KMS-11 (cell line): Measurements from ENCODE around the gene GADL1.

Experiments used
- H2AFZ ChIP-seq: fragments of 200-600 bp; sonication (generic); 2 replicates; pipeline ENCODE4 v1.6.1; 2016; ENCODE audit warnings: antibody characterized with exemption, mixed run types, low read depth
- H3K27ac ChIP-seq: fragments of 200-600 bp; sonication (generic); 2 replicates; pipeline ENCODE4 v1.6.1; 2016; ENCODE audit warnings: mild to moderate bottlenecking, mixed run types
- H3K27me3 ChIP-seq: fragments of 200-600 bp; sonication (generic); 2 replicates; pipeline ENCODE4 v1.6.1; 2017; ENCODE audit warnings: mild to moderate bottlenecking, low read depth, mixed run types, moderate library complexity; ENCODE audit not compliant: insufficient read depth
- H3K36me3 ChIP-seq: fragments of 200-600 bp; sonication (generic); 2 replicates; pipeline ENCODE4 v1.6.1; 2017; ENCODE audit warnings: mild to moderate bottlenecking, mixed run types; ENCODE audit not compliant: insufficient read depth
- H3K4me1 ChIP-seq: fragments of 200-600 bp; sonication (generic); 2 replicates; pipeline ENCODE4 v1.6.1; 2016; ENCODE audit warnings: mild to moderate bottlenecking, low read depth, mixed run types; ENCODE audit not compliant: poor library complexity, severe bottlenecking
- H3K4me2 ChIP-seq: fragments of 200-600 bp; sonication (generic); 2 replicates; pipeline ENCODE4 v1.7.0; 2016; ENCODE audit warnings: mild to moderate bottlenecking, mixed run types
- H3K4me3 ChIP-seq: fragments of 200-600 bp; sonication (generic); IDR thresholded peaks from 2 replicates; pipeline ENCODE4 v1.6.1; 2017; ENCODE audit warnings: low read depth, low read length, mixed read lengths; ENCODE audit not compliant: insufficient read depth
- H3K79me2 ChIP-seq: fragments of 200-600 bp; sonication (generic); 2 replicates; pipeline ENCODE4 v1.6.1; 2016; ENCODE audit warnings: low read depth, mixed run types; ENCODE audit not compliant: insufficient read depth
- H3K9ac ChIP-seq: fragments of 200-600 bp; sonication (generic); 2 replicates; pipeline ENCODE4 v1.6.1; 2016; ENCODE audit warnings: mild to moderate bottlenecking, mixed run types
- H4K20me1 ChIP-seq: fragments of 200-600 bp; sonication (generic); 2 replicates; pipeline ENCODE4 v1.6.1; 2016; ENCODE audit warnings: mild to moderate bottlenecking, mixed run types; ENCODE audit not compliant: insufficient read depth
- TF ChIP-seq, protein P1 (sequence below): fragments of 200-600 bp; sonication (generic); conservative IDR thresholded peaks from 2 replicates; pipeline ENCODE4 v1.6.1; 2017; ENCODE audit warnings: low read depth, mild to moderate bottlenecking, antibody characterized with exemption, low read length, moderate library complexity, mixed read lengths

GADL1 gene

DNA sequence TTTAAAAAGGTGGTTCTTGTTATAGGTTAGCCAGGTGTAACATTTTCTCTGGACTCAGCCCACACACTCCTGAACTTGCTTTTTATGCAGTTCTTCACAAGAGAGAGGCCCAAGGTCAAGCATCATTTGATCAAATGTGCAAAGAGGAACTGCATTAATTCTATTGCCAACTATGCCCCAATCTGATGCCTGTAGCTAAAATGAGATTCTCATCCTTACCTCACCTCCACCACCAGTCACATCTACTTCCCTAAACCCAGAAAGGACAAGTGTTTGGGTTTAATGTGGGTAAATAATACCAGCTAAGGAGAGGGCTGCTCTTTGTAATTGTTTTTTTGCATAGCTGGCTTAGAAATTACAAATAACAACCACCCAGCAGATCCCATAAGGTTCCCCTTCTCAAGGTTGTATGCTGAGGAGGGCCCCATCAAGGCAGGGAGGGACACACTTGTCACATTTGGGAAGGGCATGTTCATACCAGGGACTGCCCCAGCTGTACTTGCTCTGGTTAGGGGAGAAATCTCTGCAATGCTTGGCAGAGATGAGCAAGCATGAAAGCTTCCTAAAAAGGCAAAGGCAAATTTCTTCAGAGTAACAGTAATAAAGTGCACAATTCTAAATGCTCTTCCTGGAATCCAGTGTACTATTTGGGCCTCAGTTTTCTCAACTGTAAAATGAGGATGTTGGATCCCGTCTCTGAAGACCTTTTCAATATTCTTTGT is 211.9 kb downstream of the GADL1 start:
- Histone ChIP-seq H3K27ac (no peak overlapping the region), H3K36me3 (no peaks in the 10 kb centered on the region), H3K79me2 (no peaks in the 10 kb centered on the region), H3K27me3 (no peaks in the 10 kb centered on the region), H4K20me1 (no peaks in the 10 kb centered on the region), H2AFZ (no peak overlapping the region), H3K4me3 (no peak overlapping the region), H3K9ac (no peak overlapping the region), H3K4me1 (no peaks in the 10 kb centered on the region), H3K4me2 (no peak overlapping the region)
- TF ChIP-seq, protein P1, sequence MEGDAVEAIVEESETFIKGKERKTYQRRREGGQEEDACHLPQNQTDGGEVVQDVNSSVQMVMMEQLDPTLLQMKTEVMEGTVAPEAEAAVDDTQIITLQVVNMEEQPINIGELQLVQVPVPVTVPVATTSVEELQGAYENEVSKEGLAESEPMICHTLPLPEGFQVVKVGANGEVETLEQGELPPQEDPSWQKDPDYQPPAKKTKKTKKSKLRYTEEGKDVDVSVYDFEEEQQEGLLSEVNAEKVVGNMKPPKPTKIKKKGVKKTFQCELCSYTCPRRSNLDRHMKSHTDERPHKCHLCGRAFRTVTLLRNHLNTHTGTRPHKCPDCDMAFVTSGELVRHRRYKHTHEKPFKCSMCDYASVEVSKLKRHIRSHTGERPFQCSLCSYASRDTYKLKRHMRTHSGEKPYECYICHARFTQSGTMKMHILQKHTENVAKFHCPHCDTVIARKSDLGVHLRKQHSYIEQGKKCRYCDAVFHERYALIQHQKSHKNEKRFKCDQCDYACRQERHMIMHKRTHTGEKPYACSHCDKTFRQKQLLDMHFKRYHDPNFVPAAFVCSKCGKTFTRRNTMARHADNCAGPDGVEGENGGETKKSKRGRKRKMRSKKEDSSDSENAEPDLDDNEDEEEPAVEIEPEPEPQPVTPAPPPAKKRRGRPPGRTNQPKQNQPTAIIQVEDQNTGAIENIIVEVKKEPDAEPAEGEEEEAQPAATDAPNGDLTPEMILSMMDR = no peak

DNA sequence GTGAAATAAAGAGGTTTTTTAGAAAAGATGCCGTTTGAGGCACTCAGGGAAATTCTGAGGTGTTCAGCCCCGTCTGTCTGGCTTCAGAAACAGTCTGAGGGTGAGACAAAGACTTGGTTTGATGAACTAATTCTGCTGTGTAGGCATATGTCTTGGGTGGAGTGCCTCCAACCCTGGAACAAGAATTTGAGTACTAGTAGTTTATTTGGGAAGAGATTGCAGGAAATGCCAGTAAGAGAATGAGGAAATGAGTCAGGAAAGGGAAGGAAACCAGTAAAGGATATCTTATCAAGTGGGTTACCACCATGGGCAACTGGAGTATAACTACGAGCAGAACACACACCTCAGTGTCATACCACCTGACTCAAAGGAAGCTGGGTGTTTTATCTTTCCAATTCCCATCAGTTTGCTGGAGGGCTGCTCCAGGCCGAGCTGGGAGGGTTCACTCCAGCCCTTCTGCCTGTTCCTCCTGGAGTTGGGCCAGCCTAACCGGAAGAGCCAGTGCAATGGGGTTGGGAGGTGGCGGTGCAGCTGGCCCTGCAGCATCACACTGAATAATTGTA is 212.7 kb downstream of the GADL1 start:
- no peak overlapping the region for H3K4me2 ChIP-seq
- no peaks in the 10 kb centered on the region for H3K36me3 ChIP-seq
- H3K9ac ChIP-seq = no peak overlapping the region
- H3K27ac ChIP-seq = no peak overlapping the region
- no peaks in the 10 kb centered on the region for H3K4me1 ChIP-seq
- TF ChIP-seq, protein P1 = no peak
- H2AFZ ChIP-seq = no peak overlapping the region
- H3K79me2 ChIP-seq = no peaks in the 10 kb centered on the region
- H3K4me3 ChIP-seq = no peak overlapping the region
- no peaks in the 10 kb centered on the region for H4K20me1 ChIP-seq
- H3K27me3 ChIP-seq = no peaks in the 10 kb centered on the region

DNA sequence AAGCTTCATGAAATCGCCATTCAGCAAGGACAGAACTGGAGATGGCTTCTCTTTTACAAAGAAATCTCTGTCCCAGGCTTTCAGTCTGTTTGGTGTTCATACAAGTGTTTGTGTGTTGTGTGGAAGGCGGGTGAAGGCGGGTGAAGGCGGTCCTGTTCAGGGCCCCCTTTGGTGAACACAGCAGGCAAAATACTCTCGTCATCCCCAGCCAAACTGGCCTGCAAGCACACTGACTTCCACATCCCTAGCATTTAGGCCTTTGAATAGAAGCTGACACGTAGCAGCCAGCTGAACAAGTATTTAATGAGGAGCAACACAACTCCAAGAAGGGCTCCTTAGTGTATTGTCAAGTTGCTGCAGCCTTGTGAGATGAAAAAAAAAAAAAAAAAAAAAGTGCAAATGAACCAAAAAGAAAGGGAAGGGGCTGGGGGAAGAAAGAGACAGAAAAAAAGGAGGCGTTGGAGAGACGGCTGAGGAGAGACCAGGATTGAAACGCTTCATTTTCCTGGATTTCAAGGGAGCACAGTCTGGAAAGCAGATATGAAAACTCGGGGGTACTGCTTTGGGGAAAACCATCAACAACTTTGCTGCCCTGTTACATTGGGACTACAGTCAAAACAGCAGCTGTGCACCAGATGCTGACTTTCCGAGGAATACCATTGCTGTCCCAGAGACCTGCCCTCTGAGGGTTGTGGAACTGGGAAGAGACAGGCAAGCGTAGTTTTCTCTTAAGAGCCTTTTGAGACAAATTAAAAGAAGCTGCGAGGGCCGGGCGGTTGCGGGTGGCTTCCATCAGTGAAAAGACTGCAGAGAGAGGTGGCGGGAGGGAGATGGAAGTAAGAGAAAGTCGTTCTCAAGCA is 213.4 kb downstream of the GADL1 start:
- H2AFZ ChIP-seq = no peak overlapping the region
- no peaks in the 10 kb centered on the region for H3K4me1 ChIP-seq
- H3K36me3 ChIP-seq = no peaks in the 10 kb centered on the region
- H4K20me1 ChIP-seq = no peaks in the 10 kb centered on the region
- no peak overlapping the region for H3K9ac ChIP-seq
- no peaks in the 10 kb centered on the region for H3K27me3 ChIP-seq
- TF ChIP-seq, protein P1 = no peak
- no peak overlapping the region for H3K4me3 ChIP-seq
- H3K27ac ChIP-seq = no peak overlapping the region
- no peaks in the 10 kb centered on the region for H3K79me2 ChIP-seq
- no peak overlapping the region for H3K4me2 ChIP-seq

DNA sequence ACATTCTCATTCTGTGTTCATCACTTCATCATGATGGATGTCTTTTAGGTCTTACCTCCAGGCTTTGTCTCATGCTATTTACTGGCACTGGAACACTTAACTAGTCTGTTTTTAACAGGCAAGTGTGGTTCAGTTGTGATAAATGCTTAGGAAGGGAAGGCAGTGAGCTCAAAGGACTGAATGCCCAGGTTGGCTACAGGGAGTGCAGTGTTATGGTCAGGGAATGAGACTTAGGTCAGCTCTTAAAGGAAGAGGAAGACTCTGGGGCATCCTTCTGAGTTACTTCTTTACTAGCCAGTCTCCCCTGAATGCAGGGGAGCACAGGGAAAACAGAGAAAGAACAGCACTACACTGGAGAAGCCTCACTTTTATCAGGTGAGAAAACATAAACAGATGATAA is 215.4 kb downstream of the GADL1 start:
- Histone ChIP-seq H3K4me2 (no peak overlapping the region), H3K4me1 (no peaks in the 10 kb centered on the region), H3K27ac (no peak overlapping the region), H3K27me3 (no peaks in the 10 kb centered on the region), H3K79me2 (no peaks in the 10 kb centered on the region), H2AFZ (no peak overlapping the region), H3K36me3 (no peaks in the 10 kb centered on the region), H3K4me3 (no peak overlapping the region), H3K9ac (no peak overlapping the region), H4K20me1 (no peaks in the 10 kb centered on the region)
- TF ChIP-seq, protein P1 = no peak
